Activated naive CD8-positive, alpha-beta T cell treated with anti-CD3 and anti-CD28 coated beads, Interleukin-2, amount 50 U/mL, for 24 hours (primary cell): ENCODE data around the gene LYZL6.
A peak's percentile ranks its signal among the peaks of the same experiment; 100 is the strongest.

Experiments used
- ATAC-seq: fragments of 150-1000 bp; cut with Tn5 transposase; one replicate; pipeline ENCODE4 v1.10.0; 2021
- DNase-seq: peaks from one replicate; pipeline ENCODE4 v3.0.0; 2021
- H3K27ac Mint-ChIP-seq: one replicate; pipeline ENCODE4 v1.8.0; 2021; ENCODE audit warnings: mild to moderate bottlenecking, mixed read lengths
- H3K27me3 Mint-ChIP-seq: one replicate; pipeline ENCODE4 v1.8.0; 2021; ENCODE audit warnings: mixed read lengths
- H3K36me3 Mint-ChIP-seq: one replicate; pipeline ENCODE4 v1.8.0; 2021; ENCODE audit warnings: low read depth, mixed read lengths
- H3K4me1 Mint-ChIP-seq: one replicate; pipeline ENCODE4 v1.8.0; 2021; ENCODE audit warnings: mixed read lengths
- H3K4me3 Mint-ChIP-seq: one replicate; pipeline ENCODE4 v1.8.0; 2021; ENCODE audit warnings: mild to moderate bottlenecking, moderate library complexity, mixed read lengths
- H3K9me3 Mint-ChIP-seq: one replicate; pipeline ENCODE4 v1.8.0; 2021; ENCODE audit warnings: mixed read lengths

LYZL6 gene, protein sequence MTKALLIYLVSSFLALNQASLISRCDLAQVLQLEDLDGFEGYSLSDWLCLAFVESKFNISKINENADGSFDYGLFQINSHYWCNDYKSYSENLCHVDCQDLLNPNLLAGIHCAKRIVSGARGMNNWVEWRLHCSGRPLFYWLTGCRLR

DNA sequence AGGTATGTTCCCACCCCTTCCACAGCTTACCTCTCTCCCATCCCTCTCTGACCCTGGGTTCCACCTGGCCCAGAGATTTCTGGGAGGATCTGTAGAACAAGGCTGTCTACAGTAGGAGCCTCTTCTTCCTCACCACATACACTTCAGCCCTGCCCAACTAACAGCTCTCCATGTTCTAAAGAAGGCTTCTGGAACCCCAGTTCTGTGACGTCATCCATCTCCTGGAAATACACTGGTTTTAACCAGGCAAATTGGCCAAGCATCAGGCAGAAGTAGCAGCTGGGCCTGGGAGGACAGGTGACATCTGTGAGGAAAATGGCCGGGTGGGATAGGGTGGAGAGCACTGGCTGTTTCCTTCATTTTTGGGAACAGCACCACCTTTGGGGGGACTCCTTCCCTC lies at the start of gene LYZL6:
TSS of gene LYZL6 (minus strand) at position 177 of the 400 bp plus-strand sequence. CDS start 4,357 bp downstream, outside the sequence.
- Mint-ChIP-seq H3K36me3 (no peaks in the 10 kb centered on the region), H3K9me3 (no peaks in the 10 kb centered on the region), H3K4me3 (no peak within 1 kb of the TSS), H3K27ac (no peak within 1 kb of the TSS), H3K27me3 (no peaks in the 10 kb centered on the region), H3K4me1 (peaks cover 2% of the 10 kb centered on the region)
- DNase-seq: no peak
- ATAC-seq: no peak

DNA sequence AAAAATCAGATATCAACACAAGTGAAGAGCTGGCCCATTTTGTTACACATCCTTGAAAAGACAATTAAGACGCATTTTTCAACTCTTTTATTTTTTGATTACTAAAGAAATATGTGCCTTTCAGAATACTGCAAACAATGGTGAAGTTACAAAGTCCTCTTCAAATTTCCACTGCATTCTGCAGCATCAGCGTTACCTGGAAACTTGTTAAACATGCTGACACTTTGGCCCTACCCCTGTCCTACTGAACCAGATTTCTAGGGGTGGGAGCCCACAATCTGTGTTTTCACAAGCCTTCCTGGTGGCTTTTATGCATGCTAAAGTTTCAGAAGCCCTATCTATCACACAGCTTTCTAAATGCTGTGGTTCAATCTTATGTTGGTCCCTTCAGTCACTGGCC lies 47.6 kb upstream of the LYZL6 start:
- peaks cover 11% of the 10 kb centered on the region for H3K27me3 Mint-ChIP-seq
- H3K4me1 Mint-ChIP-seq: no peaks in the 10 kb centered on the region
- peaks cover 10% of the 10 kb centered on the region for H3K9me3 Mint-ChIP-seq
- H3K4me3 Mint-ChIP-seq: no peak overlapping the region
- H3K36me3 Mint-ChIP-seq: no peaks in the 10 kb centered on the region
- no peak overlapping the region for H3K27ac Mint-ChIP-seq
- ATAC-seq (no peak), DNase-seq (no peak)

DNA sequence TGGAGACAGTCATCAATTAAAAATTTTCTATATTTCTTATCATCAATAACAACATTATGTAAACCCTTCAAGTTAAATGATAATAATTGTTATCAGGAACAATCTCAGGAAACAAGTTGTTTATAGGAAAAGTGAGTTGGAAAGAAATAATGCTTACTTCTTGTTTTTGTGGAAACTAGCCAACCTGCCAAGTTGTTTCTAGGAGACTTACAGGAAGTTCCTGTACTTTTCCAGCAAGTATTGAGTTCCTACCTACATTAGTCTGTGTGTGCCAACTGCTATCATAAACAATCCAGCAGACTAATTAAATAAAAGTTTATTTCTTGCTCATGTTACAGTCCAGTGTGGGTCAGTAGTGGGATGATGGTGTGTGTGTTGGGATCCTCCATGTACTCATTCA lies 44.7 kb upstream of the LYZL6 start:
- ATAC-seq (no peak), DNase-seq (no peak)
- H3K4me3 Mint-ChIP-seq: no peak overlapping the region
- H3K27ac Mint-ChIP-seq: no peak overlapping the region
- no peaks in the 10 kb centered on the region for H3K36me3 Mint-ChIP-seq
- H3K27me3 Mint-ChIP-seq: peaks cover 4% of the 10 kb centered on the region
- peaks cover 10% of the 10 kb centered on the region for H3K9me3 Mint-ChIP-seq
- no peaks in the 10 kb centered on the region for H3K4me1 Mint-ChIP-seq

DNA sequence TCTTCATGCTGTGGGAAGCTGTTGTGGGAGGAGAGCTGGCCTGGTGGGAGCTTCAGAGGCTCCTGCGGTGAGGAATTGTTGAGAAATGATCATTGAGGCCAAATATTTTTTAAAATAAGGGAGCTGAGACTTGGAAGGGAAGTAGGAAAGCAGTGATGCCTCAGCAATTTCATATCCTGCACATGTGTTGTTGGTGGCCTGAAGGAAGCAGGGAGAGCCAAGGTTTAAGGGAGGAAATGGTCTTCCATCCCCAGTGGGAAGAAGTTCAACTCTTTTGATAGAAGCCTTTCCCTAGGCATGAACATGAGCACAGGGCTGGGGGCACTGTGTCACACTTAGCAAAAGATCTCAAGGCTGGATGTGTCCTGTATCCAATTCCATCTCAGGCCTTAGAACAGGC lies 43.1 kb upstream of the LYZL6 start, which contains the start of gene CCL14:
TSS of gene CCL14 (minus strand) at position 87 of the 400 bp plus-strand sequence. CDS start at position 7, 80 bp downstream.
- H3K27ac Mint-ChIP-seq: no peak within 1 kb of the TSS
- H3K4me3 Mint-ChIP-seq: no peak within 1 kb of the TSS
- H3K36me3 Mint-ChIP-seq: no peaks in the 10 kb centered on the region
- H3K27me3 Mint-ChIP-seq: peaks cover 2% of the 10 kb centered on the region
- ATAC-seq (no peak), DNase-seq (no peak)
- H3K4me1 Mint-ChIP-seq: no peaks in the 10 kb centered on the region
- peaks cover 10% of the 10 kb centered on the region for H3K9me3 Mint-ChIP-seq

DNA sequence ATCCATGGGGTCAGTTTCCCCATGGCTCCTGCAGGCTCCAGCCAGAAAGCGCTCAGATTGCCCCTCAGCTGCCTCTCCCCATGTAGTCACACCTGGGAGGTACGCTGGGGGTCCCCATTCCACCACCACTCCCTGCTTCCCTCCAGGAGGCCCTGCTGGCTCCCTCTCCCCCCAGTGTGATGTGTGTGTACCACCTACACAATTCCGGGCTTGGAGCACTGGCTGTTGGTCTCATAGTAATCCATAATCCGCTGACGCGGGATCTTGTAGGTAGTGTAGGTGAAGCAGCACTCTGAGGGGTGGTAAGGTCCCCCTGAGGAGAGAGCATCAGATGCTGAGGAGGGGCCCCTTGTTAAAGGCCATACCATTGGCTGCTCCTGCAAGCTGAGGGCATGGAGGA lies 40.6 kb upstream of the LYZL6 start:
- peaks cover 5% of the 10 kb centered on the region for H3K9me3 Mint-ChIP-seq
- peaks cover 2% of the 10 kb centered on the region for H3K27me3 Mint-ChIP-seq

DNA sequence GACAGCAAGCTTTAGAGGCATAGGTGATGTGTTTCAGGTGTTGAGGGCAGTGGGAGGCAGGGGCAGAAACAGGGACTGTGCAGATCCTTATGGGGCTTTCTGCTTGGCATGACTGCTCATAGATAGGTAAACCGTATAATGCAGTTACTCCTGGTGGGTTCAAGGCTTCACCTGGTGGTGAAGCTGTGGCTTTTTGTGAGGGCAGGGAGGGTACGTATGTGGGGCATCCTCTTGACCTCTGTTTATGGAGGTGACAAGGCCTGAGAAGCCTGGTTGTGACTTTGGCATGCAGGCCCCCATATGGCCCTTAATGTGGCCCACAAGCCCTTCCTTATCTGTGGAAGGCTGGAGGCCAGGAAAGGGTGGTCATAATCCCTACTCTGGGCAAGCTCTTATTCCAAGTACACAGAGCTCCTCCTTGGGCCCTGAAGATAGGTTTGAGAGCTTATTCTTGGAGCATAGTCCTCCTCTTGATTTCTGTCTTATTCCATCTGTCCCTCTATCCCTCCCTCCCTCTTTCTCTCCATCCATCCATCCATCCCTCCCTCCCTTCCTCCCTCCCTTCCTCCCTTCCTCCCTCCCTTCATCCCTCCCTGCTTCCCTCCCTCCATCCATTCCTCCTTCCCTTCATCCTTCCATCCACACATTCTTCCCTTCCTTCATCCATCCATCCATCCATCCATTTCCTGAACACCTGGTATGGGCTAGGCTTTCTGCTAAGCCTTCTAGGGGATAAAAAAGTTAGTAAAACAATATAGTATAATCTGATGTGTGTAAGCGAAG lies 39.1 kb upstream of the LYZL6 start:
- Mint-ChIP-seq H3K36me3 (no peaks in the 10 kb centered on the region), H3K4me3 (no peak overlapping the region)
- ATAC-seq: no peak

More for the DNA sequence above, 40.6 kb upstream of the LYZL6 start:
- Mint-ChIP-seq H3K36me3 (no peaks in the 10 kb centered on the region), H3K4me1 (no peaks in the 10 kb centered on the region), H3K4me3 (no peak overlapping the region), H3K27ac (no peak overlapping the region)
- ATAC-seq (no peak), DNase-seq (no peak)

DNA sequence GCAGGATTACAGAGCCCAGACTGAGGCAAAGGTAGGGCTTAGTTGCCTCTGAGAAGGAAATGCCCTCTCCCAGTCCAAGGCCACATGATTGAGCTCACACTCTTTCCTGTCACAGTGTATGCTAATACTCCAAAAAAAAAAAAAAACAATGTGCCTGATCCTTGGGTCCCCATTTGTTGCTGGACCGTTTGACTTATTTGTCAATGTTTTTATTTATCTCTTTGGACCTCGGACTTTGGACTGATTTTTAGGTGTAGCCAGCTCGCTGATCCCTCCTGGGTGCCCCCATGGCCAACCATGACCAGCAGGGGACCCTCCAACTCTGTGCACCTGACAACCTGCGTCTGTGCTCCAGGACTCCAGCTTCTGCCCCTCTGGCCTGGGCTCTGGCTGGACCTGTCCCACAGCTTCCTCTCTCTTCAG lies 38.4 kb upstream of the LYZL6 start:
- Mint-ChIP-seq H3K27ac (no peak overlapping the region), H3K36me3 (no peaks in the 10 kb centered on the region), H3K4me1 (no peaks in the 10 kb centered on the region), H3K9me3 (no peaks in the 10 kb centered on the region), H3K4me3 (no peak overlapping the region), H3K27me3 (peaks cover 2% of the 10 kb centered on the region)
- ATAC-seq (peak; percentile 46), DNase-seq (no peak)

More for the DNA sequence above, 39.1 kb upstream of the LYZL6 start:
- H3K4me1 Mint-ChIP-seq: no peaks in the 10 kb centered on the region
- no peak overlapping the region for H3K27ac Mint-ChIP-seq
- DNase-seq: no peak
- no peaks in the 10 kb centered on the region for H3K9me3 Mint-ChIP-seq
- peaks cover 2% of the 10 kb centered on the region for H3K27me3 Mint-ChIP-seq

DNA sequence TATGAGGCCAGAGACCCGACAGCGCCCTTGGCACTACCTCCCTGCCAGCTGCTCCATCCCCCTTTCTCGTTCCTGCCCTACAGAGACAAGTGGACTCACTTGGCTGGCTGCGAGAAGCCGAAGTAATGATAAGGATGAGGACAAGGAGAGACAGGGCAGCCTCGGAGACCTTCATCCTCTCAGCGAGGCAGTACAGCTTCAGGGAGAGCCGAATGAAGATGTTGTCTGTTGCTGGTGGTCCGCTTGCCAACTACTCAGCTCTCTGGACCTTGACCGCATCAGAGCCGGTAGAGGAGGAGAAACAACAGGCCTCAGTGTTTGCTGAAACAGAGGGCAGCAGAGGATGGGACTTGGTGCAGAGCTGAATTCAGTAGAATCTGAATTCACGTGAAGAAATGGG lies 37.7 kb upstream of the LYZL6 start, which contains the start of gene CCL16:
TSS of gene CCL16 (minus strand) at position 252 of the 400 bp plus-strand sequence. CDS start at position 175, 77 bp downstream.
- H3K4me3 Mint-ChIP-seq: no peak within 1 kb of the TSS
- H3K9me3 Mint-ChIP-seq: no peaks in the 10 kb centered on the region
- H3K27me3 Mint-ChIP-seq: peaks cover 2% of the 10 kb centered on the region
- no peak within 1 kb of the TSS for H3K27ac Mint-ChIP-seq
- no peaks in the 10 kb centered on the region for H3K36me3 Mint-ChIP-seq
- no peaks in the 10 kb centered on the region for H3K4me1 Mint-ChIP-seq
- DNase-seq (no peak), ATAC-seq (no peak)

DNA sequence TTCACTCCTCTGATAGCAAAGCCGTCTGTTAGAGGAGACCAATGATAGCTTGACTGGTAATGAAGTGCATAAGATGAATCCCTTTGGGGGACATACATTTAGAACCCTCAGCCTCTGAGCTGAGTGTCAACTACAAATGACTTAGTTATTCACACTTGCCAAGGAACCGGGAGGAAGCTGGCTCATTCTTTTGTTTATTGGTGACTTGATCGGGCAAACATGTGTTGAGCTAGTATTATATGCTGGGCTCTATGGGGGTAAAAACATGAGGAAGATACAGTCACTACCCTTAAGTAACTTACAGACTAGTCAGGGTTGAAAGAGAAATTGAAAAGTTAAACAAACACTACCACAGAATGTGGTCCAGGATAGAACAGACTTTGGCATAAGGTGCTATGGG lies 34.8 kb upstream of the LYZL6 start:
- no peaks in the 10 kb centered on the region for H3K9me3 Mint-ChIP-seq
- peaks cover 4% of the 10 kb centered on the region for H3K4me1 Mint-ChIP-seq
- DNase-seq: no peak
- no peak for ATAC-seq
- H3K4me3 Mint-ChIP-seq: no peak overlapping the region
- no peak overlapping the region for H3K27ac Mint-ChIP-seq
- H3K27me3 Mint-ChIP-seq: peaks cover 2% of the 10 kb centered on the region
- H3K36me3 Mint-ChIP-seq: no peaks in the 10 kb centered on the region

DNA sequence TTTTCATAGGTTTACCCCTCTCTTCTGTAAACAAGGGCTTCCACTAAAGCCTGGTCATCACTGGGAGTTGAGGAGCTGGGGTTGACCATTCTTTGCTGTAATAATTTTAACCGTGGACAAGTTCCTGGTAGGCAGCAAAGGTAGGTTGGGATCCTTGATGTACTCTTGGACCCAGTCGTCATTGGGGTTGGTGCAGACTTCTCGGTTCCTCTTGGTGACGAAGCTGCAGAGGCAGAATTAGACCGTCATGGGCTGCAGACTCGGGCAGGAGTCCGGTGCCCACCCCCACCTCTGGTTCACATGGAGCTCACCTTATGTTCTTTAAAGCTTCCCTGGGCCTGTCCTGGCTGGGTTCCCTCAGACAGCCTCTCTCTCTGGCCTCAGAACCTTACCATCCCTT lies 34.0 kb upstream of the LYZL6 start:
- peaks cover 2% of the 10 kb centered on the region for H3K27me3 Mint-ChIP-seq
- no peak overlapping the region for H3K27ac Mint-ChIP-seq
- H3K36me3 Mint-ChIP-seq: no peaks in the 10 kb centered on the region
- peaks cover 4% of the 10 kb centered on the region for H3K4me1 Mint-ChIP-seq
- H3K9me3 Mint-ChIP-seq: no peaks in the 10 kb centered on the region
- ATAC-seq (no peak), DNase-seq (no peak)
- H3K4me3 Mint-ChIP-seq: no peak overlapping the region

DNA sequence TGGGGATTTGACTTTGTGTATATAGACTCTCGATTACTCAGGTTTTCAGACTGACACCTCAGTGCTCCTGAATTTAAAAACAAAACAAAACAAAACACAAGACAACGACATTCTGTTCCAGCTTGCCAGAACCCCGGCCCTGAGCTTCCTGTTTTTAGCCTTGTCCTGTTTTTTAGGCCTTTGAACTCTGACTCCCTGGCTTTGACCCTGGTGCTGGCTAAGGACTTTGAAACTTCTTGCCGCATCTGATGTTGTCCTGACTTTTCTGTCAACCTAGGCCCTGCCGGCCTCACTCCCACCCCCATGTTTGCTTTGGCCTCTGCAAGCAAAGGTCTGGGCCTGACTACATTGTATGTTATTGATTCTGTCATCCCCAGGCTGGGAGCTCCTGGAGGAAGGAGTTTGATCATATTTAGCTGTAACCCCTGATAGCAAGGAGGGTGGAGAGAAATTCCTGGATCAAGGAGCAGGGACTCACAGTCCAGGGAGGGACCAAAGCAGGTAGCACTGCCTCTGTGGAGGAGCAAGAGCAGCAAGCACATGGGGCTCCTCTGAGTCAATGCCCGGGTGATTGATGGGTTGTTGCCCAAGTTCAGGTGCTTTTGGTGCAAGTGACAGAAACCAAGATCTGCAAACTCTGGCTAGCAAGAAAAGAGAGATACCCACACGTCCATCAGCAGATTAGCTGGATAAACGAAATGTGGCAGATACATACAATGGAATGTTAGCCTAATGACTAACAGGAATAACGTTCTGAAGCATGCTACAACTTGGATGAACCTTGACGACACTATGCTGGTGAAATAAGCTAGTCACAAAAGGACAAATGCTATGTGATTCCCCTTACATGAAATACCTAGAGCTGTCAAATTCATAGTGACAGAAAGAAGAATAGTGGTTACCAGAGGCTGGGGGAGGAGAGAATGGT lies 30.1 kb upstream of the LYZL6 start:
- no peaks in the 10 kb centered on the region for H3K27me3 Mint-ChIP-seq
- H3K9me3 Mint-ChIP-seq: no peaks in the 10 kb centered on the region
- no peak for ATAC-seq
- H3K27ac Mint-ChIP-seq: no peak overlapping the region
- no peak overlapping the region for H3K4me3 Mint-ChIP-seq
- H3K36me3 Mint-ChIP-seq: no peaks in the 10 kb centered on the region
- peaks cover 11% of the 10 kb centered on the region for H3K4me1 Mint-ChIP-seq
- no peak for DNase-seq

DNA sequence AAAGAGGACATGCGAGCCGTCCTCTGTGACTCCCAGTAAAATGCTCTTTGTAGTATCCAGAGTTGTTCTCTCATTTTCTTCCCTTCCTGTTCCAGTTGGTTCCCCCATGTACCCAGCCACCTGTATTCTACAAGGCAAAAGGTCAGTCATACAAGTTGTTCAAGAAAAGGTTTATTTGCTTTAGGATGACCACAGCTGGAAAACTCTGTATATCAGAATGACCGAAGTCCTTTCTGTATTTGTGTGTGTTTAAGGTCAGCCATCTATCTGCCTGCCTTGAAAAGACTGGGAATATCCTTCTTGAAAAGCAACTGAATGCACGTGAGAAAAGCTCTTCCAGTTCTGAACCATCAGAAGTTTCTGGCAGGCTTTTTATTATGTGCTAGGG lies 29.4 kb upstream of the LYZL6 start:
- Mint-ChIP-seq H3K36me3 (no peaks in the 10 kb centered on the region), H3K27ac (no peak overlapping the region), H3K9me3 (no peaks in the 10 kb centered on the region), H3K27me3 (no peaks in the 10 kb centered on the region), H3K4me1 (peaks cover 11% of the 10 kb centered on the region), H3K4me3 (no peak overlapping the region)
- ATAC-seq (no peak), DNase-seq (no peak)

DNA sequence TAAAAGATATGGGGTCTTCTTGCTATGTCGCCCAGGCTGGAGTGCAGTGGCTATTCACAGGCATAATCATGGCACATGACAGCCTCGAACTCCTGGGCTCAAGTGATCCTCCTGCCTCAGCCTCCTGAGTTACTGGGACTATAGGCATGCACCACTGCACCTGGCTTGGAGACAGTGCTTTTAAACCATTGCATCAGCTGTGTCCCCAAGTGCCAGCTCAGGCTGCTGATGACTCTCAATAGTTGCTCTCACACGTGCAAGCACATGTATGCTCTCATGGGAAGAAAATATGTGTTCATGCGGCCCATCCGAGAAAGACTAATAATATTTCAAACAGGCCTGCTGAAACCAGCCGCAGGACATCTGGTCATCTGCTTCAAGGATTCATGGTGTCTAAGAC lies 29.0 kb upstream of the LYZL6 start:
- H3K36me3 Mint-ChIP-seq: no peaks in the 10 kb centered on the region
- ATAC-seq (no peak), DNase-seq (no peak)
- no peaks in the 10 kb centered on the region for H3K9me3 Mint-ChIP-seq
- H3K4me1 Mint-ChIP-seq: peaks cover 11% of the 10 kb centered on the region
- no peak overlapping the region for H3K4me3 Mint-ChIP-seq
- no peak overlapping the region for H3K27ac Mint-ChIP-seq
- no peaks in the 10 kb centered on the region for H3K27me3 Mint-ChIP-seq

DNA sequence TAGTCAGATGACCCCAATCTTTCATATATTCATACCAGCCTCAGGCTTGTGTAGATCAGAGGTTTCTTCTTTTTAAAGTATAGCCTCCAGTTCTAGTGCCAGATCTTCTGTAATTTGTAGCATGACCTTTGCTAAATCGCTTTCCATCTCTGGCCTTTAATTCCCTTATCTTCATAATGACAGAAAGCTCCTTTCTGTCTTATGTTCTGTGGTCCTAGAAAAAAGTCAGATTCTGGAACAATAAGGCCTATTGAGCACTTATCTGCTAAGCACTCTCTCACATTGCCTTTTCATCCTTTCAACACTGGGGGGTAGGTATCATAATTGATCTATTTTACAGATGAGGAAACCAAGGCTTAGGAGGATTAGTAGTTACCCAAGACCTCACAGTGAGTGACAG lies 28.6 kb upstream of the LYZL6 start:
- H3K4me1 Mint-ChIP-seq: peaks cover 11% of the 10 kb centered on the region
- H3K9me3 Mint-ChIP-seq: no peaks in the 10 kb centered on the region
- no peak overlapping the region for H3K4me3 Mint-ChIP-seq
- H3K27me3 Mint-ChIP-seq: no peaks in the 10 kb centered on the region
- no peak overlapping the region for H3K27ac Mint-ChIP-seq
- no peaks in the 10 kb centered on the region for H3K36me3 Mint-ChIP-seq
- ATAC-seq (no peak), DNase-seq (no peak)
